H1 (cell line): Measurements from ENCODE around the gene MCF2L. TPM values are rescaled to one million over a fixed set of nuclear protein-coding genes. Genes with fewer than 3 reads are reported as not detected.

Experiments used
- CTCF ChIA-PET: fragments of 300-600 bp; sonication (Branson Sonifier 250); formaldehyde crosslinking; loops from one replicate; lab custom pipeline; 2021; ENCODE audit not compliant: partially characterized antibody; lab: Charles Lee
- POLR2A ChIA-PET: fragments of 300-600 bp; sonication (Branson Sonifier 250); formaldehyde crosslinking; loops from one replicate; lab custom pipeline; 2021; ENCODE audit warnings: inconsistent platforms; ENCODE audit not compliant: partially characterized antibody; lab: Charles Lee
- DNase-seq, 2 experiments: peaks; one replicate each; pipeline versions ENCODE4 v3.0.0 to v3.0.0-alpha.2; 2010 to 2022; ENCODE audit warnings: low spot score in 2 of 2, low read depth in 1 of 2, mixed read lengths in 1 of 2
- FAIRE-seq: peaks from 2 replicates; lab custom pipeline; 2011; peaks lifted over from hg19 to GRCh38; lab: Jason Lieb, UNC
- H2AFZ ChIP-seq: 2 replicates; pipeline ENCODE4 v1.8.1; 2012; ENCODE audit warnings: low read length, inconsistent platforms
- H2AK5ac ChIP-seq: 2 replicates; pipeline ENCODE4 v1.6.1; 2013; ENCODE audit warnings: low read depth, low read length
- H2BK120ac ChIP-seq: replicated peaks from 2 replicates; pipeline ENCODE3; 2013; ENCODE audit warnings: low read depth, low read length, inconsistent platforms
- H2BK12ac ChIP-seq: 2 replicates; pipeline ENCODE4 v1.6.1; 2013; ENCODE audit warnings: low read depth, low read length
- H2BK15ac ChIP-seq: 2 replicates; pipeline ENCODE4 v1.6.1; 2013; ENCODE audit warnings: low read length
- H2BK20ac ChIP-seq: 2 replicates; pipeline ENCODE4 v1.6.1; 2013; ENCODE audit warnings: low read length
- H2BK5ac ChIP-seq: 2 replicates; pipeline ENCODE4 v1.6.1; 2013; ENCODE audit warnings: low read depth, low read length
- H3K14ac ChIP-seq: 2 replicates; pipeline ENCODE4 v1.6.1; 2013; ENCODE audit warnings: inconsistent platforms; ENCODE audit not compliant: insufficient read length
- H3K18ac ChIP-seq: 2 replicates; pipeline ENCODE4 v1.6.1; 2013; ENCODE audit warnings: low read length; ENCODE audit errors: extremely low read depth
- H3K23ac ChIP-seq: 2 replicates; pipeline ENCODE4 v1.6.1; 2013; ENCODE audit warnings: inconsistent platforms; ENCODE audit not compliant: insufficient read length
- H3K23me2 ChIP-seq: 2 replicates; pipeline ENCODE4 v1.6.1; 2013; ENCODE audit warnings: low read depth, low read length
- H3K27ac ChIP-seq: 2 replicates; pipeline ENCODE4 v1.6.1; 2011; ENCODE audit warnings: low read depth, low read length, inconsistent platforms
- H3K27me3 ChIP-seq, 4 experiments: replicated peaks in 1 of 4; 1 replicate in 1 of 4; 2 replicates in 3 of 4; pipeline versions ENCODE4 v1.6.1 to v1.8.1; 2011 to 2013; ENCODE audit warnings: low read length in 3 of 4, mild to moderate bottlenecking in 3 of 4, inconsistent platforms in 2 of 4, mixed read lengths in 2 of 4, moderate library complexity in 1 of 4; ENCODE audit not compliant: control insufficient read depth in 3 of 4, insufficient read depth in 3 of 4; ENCODE audit errors: extremely low read depth in 1 of 4
- H3K36me3 ChIP-seq, 4 experiments: 2 replicates each; pipeline versions ENCODE4 v1.6.1 to v1.8.1; 2011 to 2013; ENCODE audit warnings: mild to moderate bottlenecking in 4 of 4, low read length in 3 of 4, moderate library complexity in 2 of 4, control low read depth in 1 of 4, inconsistent platforms in 1 of 4; ENCODE audit not compliant: insufficient read depth in 4 of 4, control insufficient read depth in 2 of 4
- H3K4ac ChIP-seq: replicated peaks from 2 replicates; pipeline ENCODE3; 2013; ENCODE audit warnings: low read length, low read depth, mixed read lengths, inconsistent platforms; ENCODE audit not compliant: insufficient read length
- H3K4me1 ChIP-seq, 4 experiments: replicated peaks in 1 of 4; 1 replicate in 1 of 4; 2 replicates in 3 of 4; pipeline versions ENCODE4 v1.6.1 to v1.8.1; 2011 to 2013; ENCODE audit warnings: low read length in 3 of 4, inconsistent platforms in 2 of 4, mixed read lengths in 1 of 4; ENCODE audit not compliant: insufficient read depth in 4 of 4, control insufficient read depth in 3 of 4
- H3K4me2 ChIP-seq, 2 experiments: 2 replicates each; pipeline versions ENCODE4 v1.6.1 to v1.8.1; 2011 to 2013; ENCODE audit warnings: low read depth in 2 of 2, low read length in 2 of 2, control low read depth in 1 of 2, inconsistent platforms in 1 of 2, mild to moderate bottlenecking in 1 of 2; ENCODE audit not compliant: insufficient read depth in 1 of 2
- H3K4me3 ChIP-seq, 4 experiments: fragments of 200-600, 300-600 bp in 1 of 4; sonication (generic), shearing (Covaris generic), sonication (Bioruptor Twin) in 1 of 4; 2 replicates each; pipeline versions ENCODE4 v1.5.1 to v1.8.1; 2011 to 2016; ENCODE audit warnings: low read length in 4 of 4, low read depth in 3 of 4, control low read depth in 2 of 4, inconsistent platforms in 2 of 4, mild to moderate bottlenecking in 2 of 4, mixed read lengths in 1 of 4, moderate library complexity in 1 of 4; ENCODE audit not compliant: insufficient read depth in 2 of 4; ENCODE audit errors: extremely low read depth in 1 of 4
- H3K56ac ChIP-seq: replicated peaks from 2 replicates; pipeline ENCODE3; 2013; ENCODE audit warnings: low read depth, mild to moderate bottlenecking, mixed read lengths, low read length, inconsistent platforms; ENCODE audit not compliant: insufficient read length
- H3K79me1 ChIP-seq: 2 replicates; pipeline ENCODE4 v1.6.1; 2013; ENCODE audit warnings: low read depth, low read length, control low read depth
- H3K79me2 ChIP-seq, 2 experiments: 2 replicates each; pipeline versions ENCODE4 v1.6.1 to v1.8.1; 2012 to 2013; ENCODE audit warnings: low read length in 2 of 2, mild to moderate bottlenecking in 2 of 2, inconsistent platforms in 1 of 2; ENCODE audit not compliant: insufficient read depth in 2 of 2, control insufficient read depth in 1 of 2
- H3K9ac ChIP-seq, 4 experiments: replicated peaks in 1 of 4; 1 replicate in 1 of 4; 2 replicates in 3 of 4; pipeline versions ENCODE4 v1.6.1 to v1.8.1; 2011 to 2013; ENCODE audit warnings: low read depth in 3 of 4, low read length in 3 of 4, control low read depth in 2 of 4, mild to moderate bottlenecking in 2 of 4, moderate library complexity in 2 of 4, inconsistent platforms in 1 of 4; ENCODE audit errors: extremely low read depth in 1 of 4
- H3K9me3 ChIP-seq, 2 experiments: 2 replicates each; pipeline versions ENCODE4 v1.6.1 to v1.8.1; 2012 to 2013; ENCODE audit warnings: mild to moderate bottlenecking in 2 of 2, moderate library complexity in 2 of 2, control low read depth in 1 of 2, inconsistent platforms in 1 of 2, low read depth in 1 of 2, low read length in 1 of 2, mixed read lengths in 1 of 2; ENCODE audit not compliant: insufficient read depth in 2 of 2
- H4K20me1 ChIP-seq, 2 experiments: replicated peaks in 1 of 2; 2 replicates each; pipeline versions ENCODE3 to v1.8.1; 2011 to 2013; ENCODE audit warnings: inconsistent platforms in 2 of 2, low read length in 2 of 2, mild to moderate bottlenecking in 1 of 2; ENCODE audit not compliant: insufficient read depth in 2 of 2, control insufficient read depth in 1 of 2
- H4K5ac ChIP-seq: 2 replicates; pipeline ENCODE4 v1.6.1; 2013; ENCODE audit warnings: low read length, low read depth, mixed read lengths, inconsistent platforms; ENCODE audit not compliant: insufficient read length
- H4K8ac ChIP-seq: 2 replicates; pipeline ENCODE4 v1.8.0; 2013; ENCODE audit warnings: mild to moderate bottlenecking, moderate library complexity, low read length, inconsistent platforms; ENCODE audit not compliant: insufficient read depth; ENCODE audit errors: extremely low read depth
- H4K91ac ChIP-seq: replicated peaks from 2 replicates; pipeline ENCODE3; 2013; ENCODE audit warnings: low read length, mixed read lengths, inconsistent platforms; ENCODE audit not compliant: insufficient read length
- CHD1 ChIP-seq: IDR thresholded peaks from 2 replicates; pipeline ENCODE4 v1.6.1; 2012; ENCODE audit warnings: low read depth, low read length, improper control_type of control experiment
- CTCF ChIP-seq, 3 experiments: IDR thresholded peaks; 1 replicate in 2 of 3; 2 replicates in 1 of 3; pipeline versions ENCODE4 v1.5.1 to v1.6.1; 2011; ENCODE audit warnings: low read length in 3 of 3, mild to moderate bottlenecking in 3 of 3, inconsistent platforms in 2 of 3, low read depth in 1 of 3, moderate library complexity in 1 of 3; ENCODE audit not compliant: insufficient read depth in 1 of 3; ENCODE audit errors: control extremely low read depth in 1 of 3
- EZH2 ChIP-seq: fragments of 200-600 bp; sonication (generic); IDR thresholded peaks from 2 replicates; pipeline ENCODE4 v1.7.1; 2012; ENCODE audit warnings: low read depth, mild to moderate bottlenecking, moderate library complexity, low read length, inconsistent platforms; ENCODE audit not compliant: severe bottlenecking
- WGBS, 2 experiments: shearing (Covaris generic) in 1 of 2; methylation state at CpG; one replicate each; pipeline versions ENCODE4 v1.1.6 to v1.1.7; 2013 to 2015; ENCODE audit warnings: low lambda C conversion rate in 2 of 2, mixed read lengths in 2 of 2, inconsistent platforms in 1 of 2, low coverage in 1 of 2, missing lambda C conversion rate in 1 of 2; ENCODE audit not compliant: insufficient replicate concordance in 2 of 2, insufficient coverage in 1 of 2, insufficient read length in 1 of 2; ENCODE audit errors: extremely low coverage in 1 of 2, missing lambda C conversion rate in 1 of 2; 5-methylcytosine and 5-hydroxymethylcytosine counted together
- polyA plus RNA-seq, 7 experiments: library from polyadenylated mRNA; depleted of rRNA in 3 of 7; stranded (reverse) in 5 of 7; unstranded in 2 of 7; fragments of >200 nt in 5 of 7; fragments of 200-250 nt in 2 of 7; gene quantifications; 1 replicate in 5 of 7; 2 replicates in 1 of 7; 4 replicates in 1 of 7; pipeline versions ENCODE4 v1.2.1 to v1.2.3, GENCODE V29; 2011 to 2013; ENCODE audit warnings: missing spikeins in 2 of 7, mixed read lengths in 2 of 7
- total RNA-seq: library from RNA; stranded (reverse); fragmentation: NEBNext Ultra II Directional; extraction: Animal tissue kit (Norgen Biotek cat#: 25700); gene quantifications from 2 replicates; pipeline ENCODE4 v1.2.1, GENCODE V29; 2021

The MCF2L gene
- total and polyA plus RNA-seq, 2 of the 8 experiments (the other 6 are each of a cell fraction or from before 2014, with no cell fraction given) = 10.1 to 24.4 TPM

GRCh38 chr13:113064534-113065405, 95.8 kb downstream of the MCF2L start:
- no peak overlapping the region for H3K27ac ChIP-seq
- no peak overlapping the region for H3K4me3 ChIP-seq
- no peak overlapping the region for H3K23ac ChIP-seq
- H4K20me1 ChIP-seq = peaks cover 0 to 3% of the 10 kb centered on the region in 2 experiments
- no peak overlapping the region for H4K91ac ChIP-seq
- DNase-seq (no peak), FAIRE-seq (no peak)
- 93% methylated on average over 36 of the region's 41 CpGs; no CpG with 5 or more reads in 1 of the 2 experiments for WGBS, 2 experiments
- H2BK120ac ChIP-seq = no peak overlapping the region
- H3K27me3 ChIP-seq = no peaks in the 10 kb centered on the region
- H4K5ac ChIP-seq = no peak overlapping the region
- no peaks in the 10 kb centered on the region for H3K79me1 ChIP-seq
- H3K79me2 ChIP-seq = no peaks in the 10 kb centered on the region
- H4K8ac ChIP-seq = no peak overlapping the region
- H3K36me3 ChIP-seq = no peaks in the 10 kb centered on the region
- no peak overlapping the region for H3K4ac ChIP-seq
- H3K18ac ChIP-seq = no peak overlapping the region
- H2BK15ac ChIP-seq = no peak overlapping the region
- H2AK5ac ChIP-seq = no peak overlapping the region
- H2BK5ac ChIP-seq = no peak overlapping the region; the same call in 1 of the 2 replicates
- H3K4me2 ChIP-seq = no peak overlapping the region
- no peak overlapping the region for H3K9ac ChIP-seq
- no peaks in the 10 kb centered on the region for H3K4me1 ChIP-seq
- no peak overlapping the region for H2BK20ac ChIP-seq
- H3K14ac ChIP-seq = no peak overlapping the region
- 0 out of 2 replicates have a peak, but pooled peaks cover 1% of the 10 kb centered on the region for H3K23me2 ChIP-seq
- H2AFZ ChIP-seq = no peak overlapping the region
- no peak overlapping the region for H2BK12ac ChIP-seq
- no peaks in the 10 kb centered on the region for H3K9me3 ChIP-seq
- H3K56ac ChIP-seq = no peak overlapping the region
- ChIA-PET POLR2A (interaction anchor here (0.6 to 1.2 kb wide), 3 partner anchors 10 to 296 kb away, joined by 3 read pairs; no protein-coding TSS in a partner anchor), CTCF (interaction anchor here (0.6 to 2.8 kb wide), 7 partner anchors 9 to 383 kb away, joined by 3 to 19 read pairs (median 6); no protein-coding TSS in a partner anchor)
- no peak for TF ChIP-seq EZH2
- no peak for TF ChIP-seq CTCF (IDR thresholded peaks at IDR 0.05; ENCODE audit: control extremely low read depth in 1 of 3, insufficient read depth in 1 of 3, low read depth in 1 of 3, low read length in 3 of 3)
- TF ChIP-seq CHD1 = no peak
